ENCODE results near the gene RGP1. TPM values are rescaled to one million over a fixed set of nuclear protein-coding genes. Genes with fewer than 3 reads are reported as not detected.

RGP1 gene
- total RNA-seq, 1 donor from 2014 or later = 27.2 TPM

- H3K79me2 ChIP-seq (ENCODE audit: insufficient read depth, low read length) = peaks cover 32% of the 10 kb centered on the region
- H3K9me3 ChIP-seq (ENCODE audit: insufficient read depth, low read depth, low read length) = no peaks in the 10 kb centered on the region
- H3K4me2 ChIP-seq (ENCODE audit: low read length) = no peak overlapping the region
- no peaks in the 10 kb centered on the region for H3K9me3 Mint-ChIP-seq (ENCODE audit: unreplicated experiment)
- peaks cover 6% of the 10 kb centered on the region for H3K36me3 ChIP-seq (ENCODE audit: insufficient read depth, low read length)
- peak overlapping the region; percentile 66 for H3K4me3 Mint-ChIP-seq (ENCODE audit: unreplicated experiment)
- H2AFZ ChIP-seq (ENCODE audit: low read depth, low read length) = no peak overlapping the region
- DNase-seq (ENCODE audit: low read depth) = peak; percentile 18
- no peak overlapping the region for H3K4me3 ChIP-seq (ENCODE audit: insufficient read depth, low read depth, low read length)
- peaks cover 4% of the 10 kb centered on the region for H3K27me3 Mint-ChIP-seq (ENCODE audit: low read depth, unreplicated experiment)
- no peak for FAIRE-seq
- peaks cover 31% of the 10 kb centered on the region for H3K4me1 ChIP-seq (ENCODE audit: insufficient read depth, low read length)
- no peak overlapping the region for H3K27ac ChIP-seq (ENCODE audit: low read depth, low read length)
- H4K20me1 ChIP-seq (ENCODE audit: insufficient read depth, low read length) = peaks cover 3% of the 10 kb centered on the region
- no peak overlapping the region for H3K9ac ChIP-seq (ENCODE audit: low read length)
- H3K4me1 Mint-ChIP-seq (ENCODE audit: low read depth, unreplicated experiment) = peaks cover 37% of the 10 kb centered on the region
- no peak for TF ChIP-seq EZH2 (IDR thresholded peaks at IDR 0.05; ENCODE audit: insufficient read depth, low read length)
- TF ChIP-seq, protein P1, sequence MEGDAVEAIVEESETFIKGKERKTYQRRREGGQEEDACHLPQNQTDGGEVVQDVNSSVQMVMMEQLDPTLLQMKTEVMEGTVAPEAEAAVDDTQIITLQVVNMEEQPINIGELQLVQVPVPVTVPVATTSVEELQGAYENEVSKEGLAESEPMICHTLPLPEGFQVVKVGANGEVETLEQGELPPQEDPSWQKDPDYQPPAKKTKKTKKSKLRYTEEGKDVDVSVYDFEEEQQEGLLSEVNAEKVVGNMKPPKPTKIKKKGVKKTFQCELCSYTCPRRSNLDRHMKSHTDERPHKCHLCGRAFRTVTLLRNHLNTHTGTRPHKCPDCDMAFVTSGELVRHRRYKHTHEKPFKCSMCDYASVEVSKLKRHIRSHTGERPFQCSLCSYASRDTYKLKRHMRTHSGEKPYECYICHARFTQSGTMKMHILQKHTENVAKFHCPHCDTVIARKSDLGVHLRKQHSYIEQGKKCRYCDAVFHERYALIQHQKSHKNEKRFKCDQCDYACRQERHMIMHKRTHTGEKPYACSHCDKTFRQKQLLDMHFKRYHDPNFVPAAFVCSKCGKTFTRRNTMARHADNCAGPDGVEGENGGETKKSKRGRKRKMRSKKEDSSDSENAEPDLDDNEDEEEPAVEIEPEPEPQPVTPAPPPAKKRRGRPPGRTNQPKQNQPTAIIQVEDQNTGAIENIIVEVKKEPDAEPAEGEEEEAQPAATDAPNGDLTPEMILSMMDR (IDR thresholded peaks at IDR 0.05; ENCODE audit: insufficient read depth, low read depth, low read length) = no peak
- no peak overlapping the region for H3K27ac Mint-ChIP-seq (ENCODE audit: unreplicated experiment)
- H3K36me3 Mint-ChIP-seq (ENCODE audit: low read depth, unreplicated experiment) = peaks cover 22% of the 10 kb centered on the region
- H3K27me3 ChIP-seq (ENCODE audit: insufficient read depth, low read length) = no peaks in the 10 kb centered on the region
Measured at GRCh38 chr9:35797311-35798109, 48.4 kb downstream of the RGP1 start.

- Histone ChIP-seq H3K27me3 (ENCODE audit: insufficient read depth, low read length) (no peaks in the 10 kb centered on the region), H3K9ac (ENCODE audit: low read length) (no peak overlapping the region), H3K27ac (ENCODE audit: low read depth, low read length) (no peak overlapping the region), H2AFZ (ENCODE audit: low read depth, low read length) (no peak overlapping the region), H3K4me3 (ENCODE audit: insufficient read depth, low read depth, low read length) (no peak overlapping the region), H3K9me3 (ENCODE audit: insufficient read depth, low read depth, low read length) (no peaks in the 10 kb centered on the region), H3K36me3 (ENCODE audit: insufficient read depth, low read length) (peaks cover 10% of the 10 kb centered on the region), H3K79me2 (ENCODE audit: insufficient read depth, low read length) (peaks cover 20% of the 10 kb centered on the region), H4K20me1 (ENCODE audit: insufficient read depth, low read length) (peaks cover 3% of the 10 kb centered on the region), H3K4me2 (ENCODE audit: low read length) (peak overlapping the region; percentile 4), H3K4me1 (ENCODE audit: insufficient read depth, low read length) (peaks cover 20% of the 10 kb centered on the region)
- peaks cover 22% of the 10 kb centered on the region for H3K36me3 Mint-ChIP-seq (ENCODE audit: low read depth, unreplicated experiment)
- H3K27ac Mint-ChIP-seq (ENCODE audit: unreplicated experiment) = peak overlapping the region; percentile 60
- H3K4me3 Mint-ChIP-seq (ENCODE audit: unreplicated experiment) = peak overlapping the region; percentile 17
- DNase-seq (ENCODE audit: low read depth) (peak; percentile 53), FAIRE-seq (no peak)
- H3K4me1 Mint-ChIP-seq (ENCODE audit: low read depth, unreplicated experiment) = peaks cover 30% of the 10 kb centered on the region
- no peaks in the 10 kb centered on the region for H3K9me3 Mint-ChIP-seq (ENCODE audit: unreplicated experiment)
- peaks cover 4% of the 10 kb centered on the region for H3K27me3 Mint-ChIP-seq (ENCODE audit: low read depth, unreplicated experiment)
- no peak for TF ChIP-seq EZH2 (IDR thresholded peaks at IDR 0.05; ENCODE audit: insufficient read depth, low read length)
- TF ChIP-seq, protein P1 (IDR thresholded peaks at IDR 0.05; ENCODE audit: insufficient read depth, low read depth, low read length) = no peak
Measured at GRCh38 chr9:35798658-35799374, 49.7 kb downstream of the RGP1 start.

Measured in astrocyte (in vitro differentiated cells and primary cell).